Left ventricle myocardium inferior (tissue), 1 donor: ENCODE measurements around the gene NOG. TPM values are rescaled to one million over a fixed set of nuclear protein-coding genes. Genes with fewer than 3 reads are reported as not detected.

Experiments used
- DNase-seq: peaks from one replicate; pipeline ENCODE4 v3.0.0-alpha.2; 2020
- H3K27ac ChIP-seq: fragments of 200-600 bp; replicated peaks from 2 replicates; pipeline ENCODE4 v1.8.0; 2021
- H3K27me3 ChIP-seq: fragments of 200-600 bp; 2 replicates; pipeline ENCODE4 v1.8.0; 2021; ENCODE audit warnings: low read depth
- H3K36me3 ChIP-seq: fragments of 200-600 bp; 2 replicates; pipeline ENCODE4 v1.8.0; 2021
- H3K4me1 ChIP-seq: fragments of 200-600 bp; 2 replicates; pipeline ENCODE4 v1.8.0; 2021
- H3K4me3 ChIP-seq: fragments of 200-600 bp; 2 replicates; pipeline ENCODE4 v1.8.0; 2021; ENCODE audit warnings: mild to moderate bottlenecking, moderate library complexity
- H3K9me3 ChIP-seq: fragments of 200-600 bp; replicated peaks from 2 replicates; pipeline ENCODE4 v1.8.0; 2021
- CTCF ChIP-seq: fragments of 200-600 bp; IDR thresholded peaks from 2 replicates; pipeline ENCODE4 v1.8.0; 2021; ENCODE audit warnings: antibody characterized with exemption, mild to moderate bottlenecking, borderline replicate concordance
- intact Hi-C: fragments of 100-400 bp; cut with micrococcal nuclease; formaldehyde crosslinking; loops from one replicate; pipeline ENCODE4 v1.11.0; 2022
- total RNA-seq: library from RNA; stranded (reverse); fragmentation: NEBNext Ultra II Directional; extraction: Animal tissue kit (Norgen Biotek cat#: 25700); gene quantifications from one replicate; pipeline ENCODE4 v1.2.1, GENCODE V29; 2021
- donor health status: DM: no; HTN: yes; CAD: no; lungs with severe emphysema.

NOG gene
- total RNA-seq, 1 donor from 2014 or later: 0.41 TPM

DNA sequence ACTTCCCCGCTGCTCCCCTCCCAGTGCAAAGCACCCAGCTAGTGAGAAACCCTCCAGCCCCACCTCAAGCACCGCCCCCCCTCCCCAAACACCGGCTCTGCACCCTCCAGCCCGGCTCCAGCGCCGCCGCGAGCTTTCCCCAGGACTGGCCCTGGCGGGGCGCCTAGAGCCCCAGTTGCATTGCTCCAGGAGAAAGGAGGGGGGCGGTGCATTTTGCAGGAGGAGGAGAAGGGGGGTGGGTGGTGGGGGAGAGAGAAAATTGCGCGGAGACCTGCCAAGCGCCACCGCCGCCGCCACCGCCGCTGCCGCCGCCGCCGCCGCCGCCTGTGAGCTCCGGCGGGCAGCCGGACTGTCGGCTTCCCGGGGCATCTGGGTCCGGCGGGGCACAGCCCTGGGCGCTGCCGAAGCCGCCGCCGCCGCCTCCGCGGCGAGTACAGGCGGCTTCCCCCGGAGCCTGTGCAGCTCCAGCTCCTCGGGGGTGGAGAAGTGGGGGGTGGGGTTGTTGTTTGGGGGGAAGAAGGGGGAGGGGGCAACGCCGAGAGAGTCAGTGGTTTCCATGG lies 333 bp upstream of the NOG start:
- peak overlapping the region; percentile 71 for H3K4me3 ChIP-seq
- DNase-seq: peak; percentile 31
- H3K36me3 ChIP-seq: no peaks in the 10 kb centered on the region
- H3K27ac ChIP-seq: peak overlapping the region; percentile 68
- H3K4me1 ChIP-seq: peaks cover 56% of the 10 kb centered on the region
- no peaks in the 10 kb centered on the region for H3K9me3 ChIP-seq
- H3K27me3 ChIP-seq: peaks cover 90% of the 10 kb centered on the region
- TF ChIP-seq CTCF: no peak
- intact Hi-C loops: loop anchor here (5.0 to 10.0 kb wide), 2 partner anchors 124 to 182 kb away; no protein-coding TSS in a partner anchor

- peak overlapping the region; percentile 68 for H3K27ac ChIP-seq
- intact Hi-C loops: loop anchor here (5.0 to 10.0 kb wide), 2 partner anchors 123 to 180 kb away; no protein-coding TSS in a partner anchor
- no peak for DNase-seq
- peak overlapping the region; percentile 71 for H3K4me3 ChIP-seq
- H3K27me3 ChIP-seq: peaks cover 90% of the 10 kb centered on the region
- H3K4me1 ChIP-seq: peaks cover 56% of the 10 kb centered on the region
- no peaks in the 10 kb centered on the region for H3K36me3 ChIP-seq
- no peaks in the 10 kb centered on the region for H3K9me3 ChIP-seq
- no peak for TF ChIP-seq CTCF
Observed at GRCh38 chr17:56594320-56595107, 1.0 kb downstream of the NOG start.

DNA sequence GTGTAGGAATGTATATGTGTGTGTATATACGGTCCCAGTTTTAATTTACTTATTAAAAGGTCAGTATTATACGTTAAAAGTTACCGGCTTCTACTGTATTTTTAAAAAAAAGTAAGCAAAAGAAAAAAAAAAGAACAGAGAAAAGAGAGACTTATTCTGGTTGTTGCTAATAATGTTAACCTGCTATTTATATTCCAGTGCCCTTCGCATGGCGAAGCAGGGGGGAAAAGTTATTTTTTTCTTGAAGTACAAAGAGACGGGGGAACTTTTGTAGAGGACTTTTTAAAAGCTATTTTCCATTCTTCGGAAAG lies 1.6 kb downstream of the NOG start:
- intact Hi-C loops: loop anchor here (10.0 kb wide), 1 partner anchor 180 kb away; no protein-coding TSS in a partner anchor
- TF ChIP-seq CTCF: no peak
- H3K4me3 ChIP-seq: peak overlapping the region; percentile 71
- H3K27ac ChIP-seq: no peak overlapping the region
- peaks cover 56% of the 10 kb centered on the region for H3K4me1 ChIP-seq
- H3K36me3 ChIP-seq: no peaks in the 10 kb centered on the region
- peaks cover 90% of the 10 kb centered on the region for H3K27me3 ChIP-seq
- no peak for DNase-seq
- no peaks in the 10 kb centered on the region for H3K9me3 ChIP-seq

- Histone ChIP-seq H3K27ac (no peak overlapping the region), H3K36me3 (no peaks in the 10 kb centered on the region), H3K9me3 (no peaks in the 10 kb centered on the region), H3K4me3 (peak overlapping the region; percentile 62), H3K27me3 (peaks cover 90% of the 10 kb centered on the region), H3K4me1 (peaks cover 56% of the 10 kb centered on the region)
- intact Hi-C loops: loop anchor here (10.0 kb wide), 1 partner anchor 179 kb away; no protein-coding TSS in a partner anchor
- no peak for DNase-seq
- TF ChIP-seq CTCF: no peak
Observed at GRCh38 chr17:56595831-56596690, 2.6 kb downstream of the NOG start.
